Activated gamma-delta T cell (primary cell): Measurements from ENCODE around the gene HSD17B7.
"Not testable (repeated sequence)": the region's sequence is repeated elsewhere in the genome, so short reads cannot be mapped to it uniquely, and the experiment has no call there.

Experiments used
- DNase-seq: peaks from one replicate; lab custom pipeline; 2025; lab: John Stamatoyannopoulos, UW

HSD17B7 gene

GRCh38 chr1:162812357-162812756, 21.9 kb downstream of the HSD17B7 start:
- not testable (repeated sequence) for DNase-seq

DNA sequence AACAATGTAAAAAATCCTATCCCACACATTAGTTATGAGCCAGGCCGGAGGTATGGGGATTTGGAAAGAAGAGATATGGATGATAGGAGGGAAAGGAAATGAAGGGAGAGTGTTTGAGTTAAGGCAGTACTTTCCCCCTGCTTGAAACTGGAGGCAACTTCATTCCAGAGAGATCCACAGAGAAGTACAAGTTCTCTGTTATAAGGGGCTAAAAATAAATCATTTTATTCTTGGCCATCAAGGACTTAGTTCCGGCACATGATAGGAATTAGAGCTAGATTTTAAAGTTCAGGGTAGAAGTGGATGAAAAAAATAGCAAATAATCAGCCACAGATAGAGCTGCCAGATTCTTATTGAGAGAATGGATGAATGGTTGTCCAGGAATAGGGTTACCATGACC, 27.6 kb downstream of the HSD17B7 start:
- DNase-seq = not testable (repeated sequence)

- DNase-seq = not testable (repeated sequence)
Observed at GRCh38 chr1:162818666-162819065, 28.2 kb downstream of the HSD17B7 start.

DNA sequence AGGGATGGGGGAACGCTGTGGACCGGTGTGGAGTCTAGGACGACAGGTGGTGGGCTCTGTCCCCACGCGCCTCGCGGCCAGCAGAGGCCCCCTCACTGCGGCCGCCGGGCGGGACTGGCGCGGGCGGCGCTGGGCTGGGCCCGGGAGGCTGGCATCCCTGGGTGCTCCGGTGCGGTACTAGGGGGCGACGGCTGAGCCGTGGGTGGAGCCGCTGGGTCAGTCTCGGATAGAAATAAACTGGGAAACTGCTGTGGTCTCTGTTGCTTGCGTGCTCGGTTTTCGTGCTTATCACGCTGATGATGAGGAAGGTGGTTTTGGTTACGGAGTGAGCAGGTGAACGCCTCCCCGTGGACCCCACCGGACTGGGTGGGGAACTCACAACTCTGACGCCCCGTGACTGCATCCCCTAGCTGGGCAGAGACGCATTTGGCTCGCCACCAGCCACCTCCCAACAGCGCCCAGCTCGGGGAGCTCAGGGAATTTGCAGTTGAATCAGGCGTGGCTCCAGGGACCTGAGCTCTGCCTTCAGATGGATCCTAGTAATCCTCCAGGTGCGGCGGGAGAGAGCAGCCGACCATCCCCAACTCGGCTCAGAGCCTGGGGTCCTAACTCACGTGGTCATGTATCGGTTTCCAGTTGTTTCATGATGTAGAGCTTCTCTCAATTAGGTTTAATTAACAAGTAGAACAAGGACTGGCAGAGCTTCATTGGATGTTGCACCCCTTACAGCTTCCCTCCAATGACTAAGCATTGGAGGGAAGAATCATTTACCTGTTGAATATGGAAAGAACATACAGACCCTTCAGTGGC, 32.1 kb downstream of the HSD17B7 start:
- DNase-seq = no peak

- no peak for DNase-seq
Observed at GRCh38 chr1:162823231-162823630, 32.7 kb downstream of the HSD17B7 start.

- DNase-seq = no peak
Observed at GRCh38 chr1:162823771-162824525, 33.4 kb downstream of the HSD17B7 start.

GRCh38 chr1:162829268-162829667, 38.8 kb downstream of the HSD17B7 start:
- DNase-seq = no peak

GRCh38 chr1:162832470-162832869, 42.0 kb downstream of the HSD17B7 start:
- DNase-seq = no peak

DNA sequence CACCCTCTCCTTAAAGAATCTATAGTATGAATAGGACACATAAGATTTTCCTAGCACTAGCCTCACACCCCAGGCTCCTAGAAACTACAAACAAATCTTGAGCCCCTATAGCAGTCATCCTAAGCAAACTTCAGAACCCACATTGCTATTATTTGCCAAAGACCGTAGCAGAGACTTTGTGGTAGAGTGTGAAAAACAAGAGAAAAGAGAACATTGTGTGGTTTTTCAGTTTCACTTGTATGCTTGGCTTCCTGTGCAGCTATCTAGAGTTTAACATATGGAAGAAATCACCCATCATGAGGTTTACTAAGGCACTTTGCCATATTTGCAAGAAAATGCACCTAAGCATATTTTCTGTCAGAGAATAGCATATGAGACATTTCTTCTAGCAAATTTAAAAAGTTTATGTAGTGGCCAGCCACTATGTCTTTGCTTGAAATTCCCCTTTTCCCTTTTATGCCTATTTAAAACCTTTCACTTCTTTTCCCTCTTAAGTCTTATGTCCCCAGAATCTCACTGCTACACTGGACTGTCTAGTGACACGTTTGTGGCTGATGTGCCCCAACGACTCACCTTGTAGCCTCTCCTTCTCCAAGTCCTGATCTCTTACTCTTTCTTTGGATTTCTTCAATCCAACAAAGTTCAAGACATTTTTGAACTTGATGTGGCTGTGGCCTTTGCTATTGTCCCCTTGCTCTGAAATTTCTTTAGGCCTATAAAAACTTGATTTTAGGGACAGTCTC, 44.8 kb downstream of the HSD17B7 start:
- DNase-seq = no peak

DNA sequence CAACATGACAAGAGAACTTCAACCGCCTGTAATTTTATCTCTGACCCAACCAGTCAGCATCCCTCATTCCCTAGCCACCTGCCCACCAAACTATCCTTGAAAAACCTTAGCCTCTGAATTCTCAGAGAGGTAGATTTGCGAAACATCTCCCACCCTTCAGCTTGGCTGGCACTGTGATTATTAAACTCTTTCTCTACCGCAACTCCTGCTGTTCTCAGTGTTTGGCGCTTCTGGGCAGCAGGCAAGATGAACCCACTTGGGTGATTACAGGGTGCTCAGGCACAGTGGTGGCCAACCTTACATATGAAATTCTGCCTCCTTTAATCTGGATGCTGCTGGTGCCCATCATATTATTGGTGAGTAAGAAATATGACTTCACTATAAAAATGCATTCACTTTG, 48.4 kb downstream of the HSD17B7 start:
- DNase-seq = no peak

- no peak for DNase-seq
Observed at GRCh38 chr1:162840250-162840839, 49.8 kb downstream of the HSD17B7 start.

DNA sequence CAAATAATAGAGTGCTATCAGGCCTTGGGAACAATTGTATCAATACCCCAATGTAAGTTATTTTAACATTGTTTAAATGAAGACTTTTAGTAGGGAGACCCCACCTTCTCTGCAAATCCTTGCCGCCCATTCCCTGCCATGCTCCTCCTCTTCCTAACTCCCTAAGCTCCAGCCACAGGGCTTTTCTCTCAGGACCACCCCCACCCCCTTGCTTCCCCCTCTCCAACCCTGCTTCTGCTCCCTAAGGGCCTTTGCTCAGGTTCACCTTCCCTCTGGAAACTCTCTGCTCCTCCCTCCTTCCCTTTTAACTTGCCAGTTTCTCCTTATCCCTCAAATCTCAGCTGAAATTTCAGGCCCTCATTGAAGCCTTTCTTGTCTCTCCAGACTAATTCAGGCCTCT, 53.7 kb downstream of the HSD17B7 start:
- no peak for DNase-seq

GRCh38 chr1:162846256-162847212, 56.0 kb downstream of the HSD17B7 start:
- DNase-seq = no peak

DNA sequence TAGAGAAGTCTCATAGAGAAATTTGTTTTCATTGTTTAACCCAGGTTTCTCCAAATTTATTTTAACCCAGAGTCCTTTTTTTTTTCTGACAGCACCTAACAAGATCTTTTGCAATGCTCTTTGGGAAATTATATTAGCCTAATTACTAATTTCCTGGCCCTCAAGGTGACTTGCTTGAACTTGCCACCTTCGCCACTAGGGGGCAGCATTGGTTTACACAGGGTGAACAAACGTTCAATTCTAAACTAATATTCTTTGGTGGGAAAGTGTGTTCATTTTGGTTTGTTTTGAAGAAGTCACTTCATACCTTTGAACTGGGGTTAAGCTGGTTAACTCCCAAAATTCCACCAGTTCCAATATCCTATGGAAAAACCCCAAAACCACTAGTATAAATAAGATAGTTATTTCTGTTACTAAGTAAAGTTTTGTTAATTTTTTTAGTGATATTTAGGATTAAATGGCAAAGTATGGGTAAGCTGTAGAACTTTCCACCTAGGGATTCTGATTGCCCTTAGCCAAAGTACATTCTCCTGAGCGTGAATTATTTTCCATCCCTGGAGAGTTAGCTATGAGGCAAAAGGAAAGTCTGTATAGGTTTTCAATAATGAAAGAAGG, 57.4 kb downstream of the HSD17B7 start:
- no peak for DNase-seq

GRCh38 chr1:162849711-162850110, 59.2 kb downstream of the HSD17B7 start:
- DNase-seq = no peak

GRCh38 chr1:162851341-162851740, 60.8 kb downstream of the HSD17B7 start:
- no peak for DNase-seq

DNA sequence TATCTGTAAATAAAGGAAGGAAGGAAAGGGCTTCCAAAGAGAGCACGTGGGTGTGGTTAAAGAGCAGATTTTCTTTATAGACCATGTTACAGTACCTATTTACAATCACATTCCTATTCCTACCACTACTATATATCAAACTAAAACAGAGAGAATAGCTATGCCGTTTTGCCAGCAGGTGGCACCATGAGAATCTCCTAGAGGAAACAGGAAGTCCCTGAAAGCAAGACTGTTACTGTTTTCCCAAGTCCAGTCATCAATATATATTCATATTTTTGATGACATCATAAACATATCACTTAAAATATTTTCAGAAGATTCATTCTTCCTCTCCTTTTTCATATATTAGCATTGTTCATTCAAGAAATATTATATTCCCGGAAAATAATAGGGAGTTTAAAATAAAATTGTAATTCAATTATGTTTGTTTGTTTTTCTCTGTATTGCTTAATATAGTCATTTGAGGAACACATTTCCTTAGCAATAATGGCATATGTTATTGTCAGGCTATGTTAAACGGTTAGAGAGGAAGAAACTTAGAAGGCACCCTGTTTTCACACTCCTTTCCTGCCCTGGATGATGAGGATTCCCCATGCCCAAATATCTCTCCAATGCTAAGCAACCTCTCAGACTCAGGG, 63.9 kb downstream of the HSD17B7 start:
- DNase-seq = no peak

- DNase-seq = no peak
Observed at GRCh38 chr1:162855461-162856150, 65.1 kb downstream of the HSD17B7 start.

DNA sequence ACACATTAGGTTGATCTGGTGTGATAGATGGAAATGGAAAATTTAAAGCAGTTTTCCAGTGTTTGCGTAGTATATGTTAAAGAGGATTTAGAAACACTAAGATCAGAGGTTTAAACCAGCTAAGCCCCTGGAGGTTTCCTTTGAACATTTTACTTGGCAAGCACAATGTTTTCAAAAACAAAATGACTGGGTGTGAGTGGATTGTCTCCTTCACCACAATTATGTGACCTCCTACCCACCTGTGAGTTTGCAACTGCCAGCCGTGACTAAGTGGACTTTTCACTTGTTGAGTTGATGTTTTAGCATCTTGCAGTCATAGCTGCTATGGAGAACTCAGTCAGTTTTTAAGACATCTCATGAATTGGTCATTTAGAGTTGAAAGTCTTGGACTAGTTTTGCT, 65.8 kb downstream of the HSD17B7 start:
- DNase-seq = no peak
